HG02678 (cell line): ENCODE results near the gene SNAPC2.
A peak's percentile ranks its signal among the peaks of the same experiment; 100 is the strongest.
"Not testable (repeated sequence)": the region's sequence is repeated elsewhere in the genome, so short reads cannot be mapped to it uniquely, and the experiment has no call there.

Source experiments
- ATAC-seq: cut with Tn5 transposase; IDR thresholded peaks from one replicate; pipeline ENCODE4 v1.9.1; 2021; ENCODE audit warnings: mild to moderate bottlenecking, moderate library complexity; ENCODE audit not compliant: unreplicated experiment

SNAPC2 gene

DNA sequence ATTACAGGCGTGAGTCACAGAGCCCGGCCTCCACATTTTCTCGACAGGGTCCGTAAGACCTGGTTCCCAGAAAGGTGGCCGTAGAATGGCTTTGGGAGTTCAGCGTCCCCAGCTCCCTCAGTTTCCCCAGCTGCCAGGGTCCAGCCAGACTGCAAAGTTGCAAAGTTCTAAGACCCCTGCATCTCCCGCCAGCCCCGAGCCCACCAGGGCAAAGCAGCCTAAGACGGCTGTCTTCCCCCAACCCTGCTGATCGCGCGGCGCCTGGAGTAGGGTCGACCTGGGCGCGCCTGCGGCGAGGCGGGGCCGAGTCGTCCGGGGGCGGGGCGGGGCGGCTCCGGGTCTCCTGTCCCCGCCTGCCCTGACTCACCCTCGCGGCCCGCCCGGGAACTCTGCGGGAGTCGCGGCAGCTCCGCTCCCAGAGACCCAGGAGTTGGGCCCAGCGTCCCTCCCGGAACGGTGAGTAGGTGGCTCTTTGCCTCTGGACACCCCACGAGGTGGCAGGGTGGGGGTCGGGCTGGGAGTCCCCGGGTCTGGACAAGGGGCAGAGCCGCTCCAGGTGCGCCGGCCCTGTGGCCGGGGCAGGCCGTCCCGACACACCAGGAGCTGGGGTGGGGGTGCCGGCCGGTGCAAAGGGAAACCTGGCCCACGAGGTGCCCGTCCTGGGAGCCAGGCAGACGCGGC lies 31.9 kb upstream of the SNAPC2 start, which contains the start of gene LRRC8E:
TSS of gene LRRC8E (plus strand) at position 366 of the 681 bp plus-strand sequence. CDS start 7,094 bp downstream, outside the sequence.
- ATAC-seq: no peak

DNA sequence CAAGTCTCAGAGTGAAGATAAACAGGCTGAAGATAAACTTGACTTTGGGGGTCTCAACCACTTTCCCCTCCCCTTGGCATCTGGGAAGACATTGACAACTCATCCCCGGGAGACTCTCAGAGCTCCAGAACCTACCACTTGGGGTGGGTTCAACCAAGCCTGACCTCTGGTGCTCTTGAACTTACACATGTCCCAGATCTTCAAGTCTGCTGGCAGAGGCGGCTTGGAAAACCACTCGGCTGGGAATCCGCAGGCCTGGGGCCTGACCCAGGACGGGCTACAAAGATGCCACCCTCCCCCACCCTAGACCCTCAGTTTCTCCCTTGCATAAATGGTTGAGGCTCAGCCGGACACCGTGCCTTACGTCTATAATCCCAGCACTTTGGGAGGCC lies 31.3 kb upstream of the SNAPC2 start:
- no peak for ATAC-seq

- ATAC-seq: not testable (repeated sequence)
These were observed 26.6 kb upstream of the SNAPC2 start for GRCh38 chr19:7893362-7894101.

DNA sequence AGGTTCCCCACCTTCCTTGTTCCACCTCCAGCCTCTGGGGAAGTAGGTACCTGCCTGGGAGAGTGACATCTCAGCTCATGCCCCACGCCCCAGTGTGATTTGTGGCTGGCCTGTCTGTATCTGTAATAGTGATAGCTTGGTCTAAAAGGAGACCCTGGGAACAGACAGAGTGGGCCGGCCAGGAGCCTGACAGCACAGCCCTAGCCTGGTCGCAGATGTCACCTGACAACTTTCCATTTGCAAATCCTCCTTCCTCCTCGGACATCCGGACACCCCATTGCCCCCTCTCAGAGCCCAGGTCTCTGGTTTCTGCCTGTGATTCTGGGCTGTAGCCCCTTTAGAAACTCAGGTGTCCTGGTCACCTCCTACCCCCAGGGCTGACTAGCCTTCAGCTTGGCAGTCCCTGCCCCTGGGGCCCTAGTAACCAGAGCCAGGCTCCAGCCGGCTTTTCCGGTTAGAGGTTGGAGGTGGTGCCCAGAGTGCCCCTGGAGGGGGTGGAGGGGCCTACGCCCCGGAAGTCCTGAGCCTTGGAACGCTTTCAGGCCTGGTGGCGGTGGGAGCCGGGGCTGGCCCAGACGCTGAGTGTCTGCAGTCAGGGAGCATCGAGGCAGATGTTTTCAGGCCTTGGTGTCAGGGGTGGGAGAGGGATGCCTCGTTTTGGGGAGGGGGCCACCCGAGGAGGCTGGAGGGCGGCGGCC lies 25.4 kb upstream of the SNAPC2 start:
- no peak for ATAC-seq

- no peak for ATAC-seq
These were observed 24.6 kb upstream of the SNAPC2 start for GRCh38 chr19:7895565-7895964.

DNA sequence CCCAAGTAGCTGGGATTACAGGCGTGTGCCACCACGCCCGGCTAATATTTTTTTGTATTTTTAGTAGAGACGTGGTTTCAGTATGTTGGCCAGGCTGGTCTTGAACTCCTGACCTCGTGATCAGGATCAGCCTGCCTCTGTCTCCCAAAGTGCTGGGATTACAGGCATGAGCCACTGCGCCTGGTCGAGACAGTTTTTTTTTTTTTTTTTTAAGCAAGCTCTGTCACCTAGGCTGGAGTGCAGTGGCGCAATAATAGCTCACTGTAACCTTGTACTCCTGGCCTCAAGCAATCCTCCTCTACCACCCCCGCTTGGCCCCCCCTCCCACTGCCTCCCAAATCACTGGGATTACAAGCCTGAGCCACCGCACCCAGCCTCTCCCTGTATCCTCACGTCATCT lies 22.8 kb upstream of the SNAPC2 start:
- no peak for ATAC-seq

- ATAC-seq: no peak
These were observed 21.2 kb upstream of the SNAPC2 start for GRCh38 chr19:7898967-7899366.

- ATAC-seq: no peak
These were observed 20.3 kb upstream of the SNAPC2 start for GRCh38 chr19:7899751-7900378.

DNA sequence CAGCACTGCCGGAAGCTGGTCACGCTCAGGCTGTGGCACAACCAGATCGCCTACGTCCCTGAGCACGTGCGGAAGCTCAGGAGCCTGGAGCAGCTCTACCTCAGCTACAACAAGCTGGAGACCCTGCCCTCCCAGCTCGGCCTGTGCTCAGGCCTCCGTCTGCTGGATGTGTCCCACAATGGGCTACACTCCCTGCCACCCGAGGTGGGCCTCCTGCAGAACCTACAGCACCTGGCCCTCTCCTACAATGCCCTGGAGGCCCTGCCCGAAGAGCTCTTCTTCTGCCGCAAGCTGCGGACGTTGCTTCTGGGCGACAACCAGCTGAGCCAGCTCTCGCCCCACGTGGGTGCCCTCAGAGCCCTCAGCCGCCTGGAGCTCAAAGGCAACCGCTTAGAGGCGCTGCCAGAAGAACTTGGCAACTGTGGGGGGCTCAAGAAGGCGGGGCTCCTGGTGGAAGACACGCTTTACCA lies 19.7 kb upstream of the SNAPC2 start:
- ATAC-seq: no peak

DNA sequence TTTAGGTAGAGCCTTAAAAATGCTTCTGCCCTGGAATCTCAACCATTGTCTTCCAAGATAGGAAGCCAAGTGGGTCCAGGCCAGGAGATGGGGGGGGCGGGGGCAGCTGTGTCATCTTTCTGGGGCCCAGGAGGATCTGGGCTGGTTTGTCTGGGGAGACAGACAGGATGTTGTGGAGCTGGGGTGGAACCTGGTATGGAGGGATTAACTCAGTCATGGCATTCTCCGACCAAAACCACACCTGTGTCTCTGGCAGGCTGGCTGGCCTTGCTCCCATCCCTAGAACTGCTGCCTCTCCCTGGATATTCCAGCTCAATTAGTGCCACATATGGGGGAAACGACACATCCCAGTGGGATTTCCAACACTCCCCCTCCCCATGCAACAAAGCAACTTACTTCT lies 19.2 kb upstream of the SNAPC2 start:
- ATAC-seq: no peak

DNA sequence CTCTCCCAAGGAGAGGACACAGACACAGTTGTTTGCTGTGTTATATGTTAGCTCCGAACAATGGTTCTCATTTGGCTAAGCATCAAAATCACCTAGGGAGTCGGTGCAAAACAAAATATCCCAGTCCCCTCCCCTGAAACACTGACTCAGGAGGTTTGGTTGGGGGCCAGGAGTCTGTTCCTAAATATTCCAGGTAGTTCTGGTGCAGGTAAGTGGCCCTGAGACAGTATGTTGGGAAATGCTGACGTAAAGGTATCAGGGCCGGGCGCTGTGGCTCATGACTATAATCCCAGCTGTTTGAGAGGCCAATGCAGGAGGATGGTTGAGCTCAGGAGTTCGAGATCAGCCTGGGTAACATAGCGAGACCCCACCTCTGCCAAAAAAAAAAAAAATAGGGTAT lies 18.8 kb upstream of the SNAPC2 start:
- no peak for ATAC-seq

- no peak for ATAC-seq
These were observed 17.3 kb upstream of the SNAPC2 start for GRCh38 chr19:7902796-7903243.

DNA sequence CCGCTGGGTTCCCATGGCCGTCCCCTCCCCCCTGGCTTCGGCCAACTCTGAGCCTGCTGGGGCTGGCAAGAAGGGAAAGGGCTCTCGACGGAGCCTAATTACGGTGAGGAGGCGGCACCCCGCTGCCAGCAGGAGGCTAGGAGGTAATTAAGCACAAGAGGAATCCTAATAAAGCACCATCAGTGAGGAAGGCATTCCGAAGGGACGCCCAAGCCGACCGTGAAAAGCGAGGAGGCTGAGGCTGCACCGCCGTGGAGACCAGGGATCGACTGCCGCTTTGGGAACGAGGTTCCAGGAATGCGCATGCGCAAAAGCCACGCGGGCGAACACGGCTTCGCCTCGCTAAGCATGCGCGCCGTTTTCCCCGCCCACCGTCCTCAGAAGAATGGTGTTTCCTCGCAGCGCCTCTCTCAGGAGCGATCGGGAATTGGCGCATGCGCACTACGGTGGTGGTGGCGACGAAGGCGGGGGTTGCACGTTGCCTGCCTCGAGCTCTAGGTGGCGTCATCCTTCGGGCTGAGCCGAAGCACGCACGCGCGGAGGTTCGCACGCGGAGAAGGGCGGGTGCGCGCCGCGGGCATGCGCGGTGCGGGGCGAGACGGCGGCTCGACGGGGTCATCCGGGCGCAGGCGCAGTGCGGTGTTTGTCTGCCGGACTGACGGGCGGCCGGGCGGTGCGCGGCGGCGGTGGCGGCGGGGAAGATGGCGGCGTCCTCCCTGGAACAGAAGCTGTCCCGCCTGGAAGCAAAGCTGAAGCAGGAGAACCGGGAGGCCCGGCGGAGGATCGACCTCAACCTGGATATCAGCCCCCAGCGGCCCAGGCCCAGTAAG lies 16.7 kb upstream of the SNAPC2 start, which contains the start of gene MAP2K7:
TSS of gene MAP2K7 (plus strand) at position 634 of the 830 bp plus-strand sequence. CDS start at position 702, 68 bp downstream.
- ATAC-seq: peak; percentile 88

DNA sequence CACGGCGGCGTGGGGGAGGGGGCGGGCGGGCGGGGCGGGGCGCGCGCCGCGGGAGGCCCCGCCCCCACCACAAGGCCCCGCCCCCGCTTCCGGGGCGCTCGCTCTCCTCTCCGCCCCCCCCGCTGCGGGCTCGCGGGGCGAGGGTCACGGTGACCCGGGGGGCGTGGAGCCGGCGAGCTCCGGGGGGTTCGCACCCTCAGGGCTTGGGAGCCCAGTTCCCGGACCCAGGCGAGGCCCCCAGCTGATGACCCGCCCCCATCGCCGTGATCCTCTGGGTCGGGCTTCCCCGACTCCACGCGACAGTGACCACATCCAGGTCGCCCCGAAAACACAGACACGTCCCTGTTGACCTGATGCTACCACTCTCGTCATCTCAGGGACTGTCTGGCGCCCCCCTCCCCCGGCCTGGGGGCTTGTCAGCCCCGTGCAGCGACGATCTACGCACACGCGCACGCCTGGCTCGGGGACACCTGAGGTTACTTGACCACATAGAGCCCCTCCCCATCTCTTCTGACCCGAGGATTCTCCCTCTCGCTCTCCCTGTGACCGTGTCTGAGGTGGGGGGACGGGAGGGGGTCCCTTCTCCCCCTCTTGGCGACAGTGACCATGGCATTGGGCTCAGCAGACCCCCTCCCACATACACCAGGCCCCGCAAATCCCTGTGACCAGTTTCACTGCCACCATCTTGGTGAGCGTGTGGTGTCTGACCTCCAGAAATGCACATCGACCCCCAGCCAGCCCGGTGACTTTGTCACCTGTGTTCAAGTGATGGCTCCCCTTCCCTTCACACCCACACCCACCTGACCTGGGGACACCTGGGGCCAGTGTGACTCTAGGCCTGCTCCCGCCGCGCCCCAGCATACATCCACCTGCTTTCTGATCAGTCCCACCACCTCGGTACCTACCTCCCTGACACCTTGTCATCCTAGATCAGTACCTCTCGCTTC lies 15.8 kb upstream of the SNAPC2 start:
- peak; percentile 36 for ATAC-seq

DNA sequence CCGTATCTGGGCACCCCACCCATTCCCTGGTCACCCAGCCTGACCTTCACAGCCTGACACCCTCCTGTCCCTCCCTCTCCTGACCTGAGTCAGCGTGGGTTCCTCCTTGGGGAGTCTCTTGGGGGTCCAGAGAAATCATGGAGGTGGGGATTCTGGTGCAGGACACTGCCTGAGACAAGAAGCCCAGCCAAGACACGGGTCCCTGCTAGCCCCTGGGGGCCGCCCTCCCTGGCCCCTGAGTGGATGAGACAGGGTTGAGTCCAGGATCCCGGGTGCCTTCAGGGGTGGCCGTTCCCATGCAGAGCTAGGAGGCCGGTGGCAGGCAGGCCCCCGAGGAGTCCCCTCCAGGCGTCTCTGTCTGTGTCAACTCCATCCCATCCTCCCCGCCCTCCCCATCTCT lies 14.9 kb upstream of the SNAPC2 start:
- ATAC-seq: no peak

DNA sequence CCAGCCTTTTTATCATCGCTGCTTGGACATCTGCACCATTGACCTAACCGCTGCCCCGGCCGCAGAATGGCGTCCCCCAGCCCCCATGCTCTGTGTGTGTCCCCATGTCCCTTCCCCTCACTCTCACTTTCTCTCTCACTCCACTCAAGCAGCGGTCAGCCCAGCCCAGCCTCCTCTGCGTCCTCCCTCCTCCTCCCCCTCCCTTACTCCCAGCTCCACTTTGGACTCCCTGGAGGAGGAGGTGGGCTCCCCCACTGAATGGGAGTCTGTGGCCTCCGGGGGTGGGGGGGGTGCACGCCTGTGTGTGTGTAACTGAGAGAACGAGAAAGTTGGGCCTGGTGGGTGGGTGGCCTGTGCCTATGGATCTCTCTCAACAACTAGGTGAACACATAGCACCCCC lies 14.3 kb upstream of the SNAPC2 start:
- no peak for ATAC-seq

GRCh38 chr19:7907122-7907521 lies 13.0 kb upstream of the SNAPC2 start:
- ATAC-seq: no peak

- no peak for ATAC-seq
These were observed 12.6 kb upstream of the SNAPC2 start for GRCh38 chr19:7907544-7907943.

- no peak for ATAC-seq
These were observed 11.9 kb upstream of the SNAPC2 start for GRCh38 chr19:7908078-7908699.
